ENCODE data around the gene GSN.

Gene GSN

DNA sequence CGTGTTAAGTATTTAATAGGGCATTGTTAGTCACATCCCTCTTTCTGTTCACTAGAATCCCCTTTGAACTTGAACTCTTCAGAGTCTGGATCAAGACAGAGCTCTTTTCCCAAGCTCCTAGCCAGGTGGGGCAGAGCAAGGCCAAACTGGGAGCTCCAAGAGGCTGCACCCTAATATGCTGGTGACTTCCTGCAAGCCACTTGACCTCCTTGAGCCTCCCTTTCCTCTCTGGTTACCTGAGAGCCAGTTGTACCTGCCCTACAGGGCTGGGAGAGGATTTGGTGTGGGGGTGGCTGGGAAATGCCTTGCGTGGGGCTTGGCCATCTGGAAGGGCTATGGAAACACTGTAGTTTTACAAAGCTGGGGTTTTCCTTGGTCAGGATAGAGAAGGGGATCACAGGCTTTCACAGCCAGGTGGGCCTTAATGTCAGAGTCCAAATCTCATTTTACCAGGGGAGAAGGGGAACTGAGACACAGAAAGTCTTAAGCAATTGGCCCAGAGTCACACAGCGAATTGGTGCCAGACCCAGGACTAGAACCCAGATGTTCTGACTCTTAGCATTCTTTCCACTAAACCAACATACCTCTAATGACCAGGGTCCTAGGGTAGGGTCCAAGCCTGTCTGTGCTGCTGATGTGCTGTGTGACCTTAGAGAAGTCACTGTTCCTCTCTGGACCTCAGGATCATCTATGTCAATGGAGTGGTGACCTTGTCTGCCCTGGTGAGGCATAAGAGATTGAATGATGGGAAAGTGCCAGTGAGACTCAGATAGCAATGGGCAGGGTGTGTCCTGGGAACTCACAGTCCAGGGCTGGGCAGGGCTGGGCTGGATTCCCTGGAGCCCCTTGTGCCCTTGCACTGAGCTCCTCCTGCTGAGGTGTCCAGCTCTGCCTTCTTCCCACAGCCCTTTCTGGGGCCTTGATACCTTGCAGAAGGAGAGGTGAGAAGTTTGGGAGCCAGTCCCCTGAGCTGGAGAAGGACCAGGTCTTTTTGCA is 35.8 kb downstream of the GSN start:
- DNase-seq (ENCODE audit: low read depth): no peak

DNA sequence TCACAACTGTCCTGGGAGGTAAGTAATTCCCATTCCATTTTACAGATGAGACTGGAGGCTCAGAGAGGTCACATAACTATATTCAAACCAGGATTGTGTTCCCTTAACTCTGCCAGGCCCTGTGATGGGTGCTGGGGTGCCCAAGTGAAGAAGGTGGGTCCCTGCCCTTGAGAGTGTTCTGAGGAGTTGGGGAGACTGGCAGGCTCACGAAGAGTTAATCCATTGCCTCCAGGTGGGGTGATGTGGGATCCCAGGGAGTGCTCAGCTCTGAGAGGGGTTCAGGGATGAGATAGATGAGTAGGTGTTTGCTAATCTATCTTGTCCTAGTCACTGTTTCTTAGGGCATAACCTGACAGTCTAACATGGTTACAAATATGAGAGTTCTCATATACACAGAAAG is 36.7 kb downstream of the GSN start:
- no peak for DNase-seq (ENCODE audit: low read depth)

DNA sequence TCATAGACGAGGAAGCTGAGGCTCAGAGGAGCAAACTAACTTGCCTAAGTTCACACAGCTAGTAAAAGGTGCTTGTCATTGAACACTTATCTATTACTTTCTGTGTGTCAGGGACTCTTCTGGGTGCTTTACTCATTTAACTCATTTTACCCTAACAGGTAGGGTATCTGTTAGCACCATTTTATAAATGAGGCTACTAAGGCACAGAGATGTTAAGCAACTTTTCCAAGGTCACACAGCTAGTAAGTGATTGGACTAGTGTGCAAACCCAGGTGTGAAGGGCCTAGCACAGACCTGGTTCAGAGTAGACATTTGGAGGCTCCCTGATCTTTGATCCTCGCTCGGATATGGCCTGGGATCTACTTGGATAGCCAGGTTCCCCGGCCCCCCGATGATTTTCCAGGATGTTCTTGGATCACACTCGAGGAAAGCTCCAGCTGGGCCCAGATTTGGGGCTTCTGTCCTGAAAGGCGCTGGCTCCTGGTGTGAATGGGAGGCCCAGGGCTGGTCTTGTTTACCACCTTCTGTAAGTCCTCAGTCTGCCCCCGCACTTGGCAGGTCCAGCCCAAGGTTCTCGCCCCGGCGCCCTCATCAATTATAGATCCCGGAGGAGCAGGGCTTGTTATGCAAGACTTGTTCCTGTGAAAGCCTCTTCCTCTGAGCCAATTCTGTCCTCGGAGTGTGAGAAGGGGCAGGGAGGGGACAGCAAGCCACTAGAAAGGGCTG is 37.5 kb downstream of the GSN start:
- DNase-seq (ENCODE audit: low read depth): no peak

DNA sequence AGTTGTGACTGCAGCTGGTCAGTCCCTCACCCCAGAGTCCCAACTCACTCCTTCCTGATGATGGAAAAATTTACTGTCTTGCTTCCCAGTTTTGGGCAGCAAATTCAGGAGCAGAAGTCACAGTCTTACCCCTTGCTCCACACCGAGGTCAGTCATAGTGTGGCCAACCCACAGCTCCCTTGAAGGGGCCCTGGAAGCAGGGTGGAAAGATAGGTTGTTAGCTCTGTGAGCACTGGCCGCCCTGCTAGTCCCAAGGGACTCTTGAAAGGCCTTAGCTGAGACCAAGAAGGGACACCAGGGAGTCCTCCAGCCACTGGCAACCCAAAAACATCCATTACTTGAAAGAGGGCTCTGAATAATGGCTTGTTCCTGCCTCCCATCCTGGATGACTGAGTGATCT is 40.0 kb downstream of the GSN start:
- no peak for DNase-seq (ENCODE audit: low read depth)

DNA sequence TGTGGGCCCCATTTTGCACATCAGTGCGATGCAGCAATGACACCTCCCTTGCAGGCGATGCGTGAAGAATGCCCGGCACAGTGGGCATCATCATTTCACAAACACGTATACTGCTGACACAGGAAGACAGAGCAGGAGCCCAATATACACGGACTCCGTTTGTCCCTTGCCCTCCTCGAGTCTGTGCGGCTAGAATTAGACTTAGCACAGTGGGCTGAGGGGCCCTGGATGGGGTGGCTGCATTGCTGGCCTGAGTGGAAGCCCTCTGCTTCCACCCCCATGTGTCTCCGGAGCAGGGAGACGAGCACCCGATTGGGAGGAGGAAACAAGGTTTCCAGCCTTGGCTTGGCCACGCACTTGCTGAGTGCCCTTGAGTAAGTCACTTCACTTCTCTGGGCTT is 40.8 kb downstream of the GSN start:
- DNase-seq (ENCODE audit: low read depth): no peak

DNA sequence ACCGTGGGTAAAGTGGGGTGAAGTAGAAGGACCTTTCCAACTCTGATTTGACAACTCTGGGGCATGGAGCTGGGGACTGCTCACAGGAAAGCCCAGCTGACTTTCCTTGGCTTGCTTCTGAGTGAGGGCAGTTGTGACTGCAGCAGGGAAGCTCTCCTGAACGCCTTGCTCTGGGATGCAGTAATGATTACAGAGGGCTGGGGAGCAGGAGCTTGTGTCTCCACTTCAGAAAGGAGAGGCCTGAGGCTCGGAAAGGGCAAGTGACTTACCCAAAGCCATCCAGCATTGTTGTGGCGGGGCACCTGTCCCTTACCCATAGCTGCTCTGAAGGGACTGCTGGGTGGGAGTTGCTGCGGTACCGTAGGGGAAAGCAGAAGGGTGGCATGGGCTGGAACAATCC is 41.2 kb downstream of the GSN start:
- DNase-seq (ENCODE audit: low read depth): no peak

DNA sequence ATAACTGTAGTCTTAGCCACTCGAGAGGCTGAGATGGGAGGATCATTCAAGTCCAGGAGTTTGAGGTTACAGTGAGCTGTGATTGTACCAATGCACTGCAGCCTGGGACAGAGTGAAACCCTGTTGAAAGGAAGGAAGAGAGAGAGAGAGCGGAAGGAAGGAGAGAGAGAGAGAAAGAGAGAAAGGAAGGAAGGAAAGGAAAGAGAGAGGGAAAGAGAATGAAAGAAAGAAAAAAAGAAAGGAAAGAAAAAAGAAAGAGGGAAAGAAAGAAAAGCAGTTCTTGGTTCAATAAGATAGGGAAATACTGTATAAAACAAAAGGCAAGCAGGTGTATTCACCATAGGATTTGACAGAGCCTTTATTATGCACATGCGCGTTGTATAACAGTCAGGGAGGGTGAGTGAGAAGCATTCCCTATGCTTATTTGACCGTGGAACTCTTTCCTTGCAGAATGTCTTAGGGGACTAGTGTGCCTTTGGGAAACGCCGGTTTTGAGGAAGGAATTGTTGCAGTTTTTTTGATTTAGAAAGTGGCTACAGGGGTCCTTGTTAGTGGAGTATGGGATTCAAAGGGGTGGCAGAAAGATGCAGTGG is 42.0 kb downstream of the GSN start:
- no peak for DNase-seq (ENCODE audit: low read depth)

DNA sequence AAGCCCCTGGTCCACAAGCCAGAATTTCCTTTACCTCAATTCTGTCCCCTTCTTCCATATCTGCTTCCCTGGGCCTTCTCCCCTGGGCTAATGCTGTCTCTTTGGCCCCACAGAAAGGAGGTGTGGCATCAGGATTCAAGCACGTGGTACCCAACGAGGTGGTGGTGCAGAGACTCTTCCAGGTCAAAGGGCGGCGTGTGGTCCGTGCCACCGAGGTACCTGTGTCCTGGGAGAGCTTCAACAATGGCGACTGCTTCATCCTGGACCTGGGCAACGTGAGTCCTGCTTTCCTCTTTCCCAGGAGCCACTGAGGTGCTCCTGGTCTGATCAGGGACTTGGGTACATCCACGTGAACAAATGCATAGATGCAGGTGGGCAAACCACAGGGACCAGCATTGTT is 42.6 kb downstream of the GSN start:
- no peak for DNase-seq (ENCODE audit: low read depth)

DNA sequence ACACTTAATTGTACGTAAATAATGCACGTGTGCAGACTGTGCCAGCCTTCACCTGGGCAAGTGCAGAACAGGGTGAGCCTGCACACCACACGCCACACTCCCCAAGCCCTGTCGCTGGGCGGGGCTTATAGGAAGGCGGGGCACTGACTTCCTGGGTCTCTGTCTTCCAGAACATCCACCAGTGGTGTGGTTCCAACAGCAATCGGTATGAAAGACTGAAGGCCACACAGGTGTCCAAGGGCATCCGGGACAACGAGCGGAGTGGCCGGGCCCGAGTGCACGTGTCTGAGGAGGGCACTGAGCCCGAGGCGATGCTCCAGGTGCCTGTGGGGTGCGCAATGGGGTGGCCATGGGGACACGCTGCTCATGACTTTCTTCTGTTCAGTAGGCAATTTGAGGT is 44.2 kb downstream of the GSN start:
- no peak for DNase-seq (ENCODE audit: low read depth)

DNA sequence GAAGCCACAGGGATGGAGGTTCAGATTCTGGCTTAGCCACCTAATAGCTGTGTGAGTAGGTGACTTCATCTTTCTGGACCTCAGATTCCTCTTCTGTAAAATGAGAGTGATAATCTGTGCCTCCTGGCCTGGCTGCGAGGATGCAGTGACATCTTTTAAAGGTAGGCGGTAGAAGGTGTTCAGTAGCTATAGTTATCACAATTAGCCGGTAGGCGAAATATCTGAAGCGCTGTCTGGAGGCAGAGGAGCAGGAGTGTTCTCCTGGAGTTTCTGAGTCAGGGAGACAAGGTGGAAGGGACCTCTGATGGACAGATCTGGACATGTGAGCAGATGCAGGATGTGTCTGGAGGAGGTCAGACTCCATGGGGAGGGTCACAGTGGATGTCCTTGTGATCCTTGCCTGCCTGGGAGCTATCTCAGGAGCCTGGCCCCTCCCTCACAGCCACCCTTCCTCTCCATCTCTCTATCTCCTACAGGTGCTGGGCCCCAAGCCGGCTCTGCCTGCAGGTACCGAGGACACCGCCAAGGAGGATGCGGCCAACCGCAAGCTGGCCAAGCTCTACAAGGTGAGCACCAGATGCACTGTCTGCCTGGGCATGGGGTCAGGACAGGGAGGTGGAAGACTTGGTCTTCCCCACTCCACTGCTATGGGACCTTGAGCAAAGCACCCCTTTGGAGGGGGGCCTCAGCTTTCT is 45.6 kb downstream of the GSN start:
- DNase-seq (ENCODE audit: low read depth): no peak

DNA sequence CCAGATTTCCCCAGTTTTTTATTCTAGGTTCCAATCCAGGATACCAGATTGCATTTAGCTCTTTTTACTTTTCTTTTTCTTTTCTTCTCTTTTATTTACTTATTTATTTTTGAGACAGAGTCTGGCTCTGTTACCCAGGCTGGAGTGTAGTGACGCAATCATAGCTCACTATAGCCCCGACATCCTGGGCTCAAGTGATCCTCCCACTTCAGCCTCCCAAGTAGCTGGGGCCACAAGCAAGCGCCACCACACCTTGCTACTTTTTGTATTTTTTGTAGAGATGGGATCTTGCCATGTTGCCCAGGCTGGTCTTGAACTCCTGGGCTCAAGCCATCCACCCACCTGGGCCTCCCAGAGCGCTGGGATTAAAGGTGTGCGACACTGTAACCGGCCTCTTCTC is 48.4 kb downstream of the GSN start:
- no peak for DNase-seq (ENCODE audit: low read depth)

DNA sequence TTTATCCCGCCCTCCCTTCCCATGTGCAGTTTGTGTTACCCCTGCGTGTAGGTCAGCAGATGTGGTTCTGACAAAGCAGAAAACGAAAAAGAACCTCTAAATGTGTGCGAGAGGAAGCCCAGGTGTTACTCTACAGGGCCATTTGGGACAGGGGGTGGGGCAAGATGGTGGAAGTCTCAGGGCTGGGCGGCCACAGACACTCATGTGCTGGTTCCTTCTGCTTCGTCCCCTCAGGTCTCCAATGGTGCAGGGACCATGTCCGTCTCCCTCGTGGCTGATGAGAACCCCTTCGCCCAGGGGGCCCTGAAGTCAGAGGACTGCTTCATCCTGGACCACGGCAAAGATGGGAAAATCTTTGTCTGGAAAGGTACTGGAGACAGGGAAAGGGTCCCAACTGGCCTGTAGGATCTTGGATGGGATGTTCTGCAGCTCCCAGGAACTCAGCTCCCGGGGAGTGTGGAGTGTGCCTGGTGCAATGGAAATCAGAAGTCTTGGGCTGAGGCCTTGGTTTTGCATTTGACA is 49.0 kb downstream of the GSN start:
- no peak for DNase-seq (ENCODE audit: low read depth)

DNA sequence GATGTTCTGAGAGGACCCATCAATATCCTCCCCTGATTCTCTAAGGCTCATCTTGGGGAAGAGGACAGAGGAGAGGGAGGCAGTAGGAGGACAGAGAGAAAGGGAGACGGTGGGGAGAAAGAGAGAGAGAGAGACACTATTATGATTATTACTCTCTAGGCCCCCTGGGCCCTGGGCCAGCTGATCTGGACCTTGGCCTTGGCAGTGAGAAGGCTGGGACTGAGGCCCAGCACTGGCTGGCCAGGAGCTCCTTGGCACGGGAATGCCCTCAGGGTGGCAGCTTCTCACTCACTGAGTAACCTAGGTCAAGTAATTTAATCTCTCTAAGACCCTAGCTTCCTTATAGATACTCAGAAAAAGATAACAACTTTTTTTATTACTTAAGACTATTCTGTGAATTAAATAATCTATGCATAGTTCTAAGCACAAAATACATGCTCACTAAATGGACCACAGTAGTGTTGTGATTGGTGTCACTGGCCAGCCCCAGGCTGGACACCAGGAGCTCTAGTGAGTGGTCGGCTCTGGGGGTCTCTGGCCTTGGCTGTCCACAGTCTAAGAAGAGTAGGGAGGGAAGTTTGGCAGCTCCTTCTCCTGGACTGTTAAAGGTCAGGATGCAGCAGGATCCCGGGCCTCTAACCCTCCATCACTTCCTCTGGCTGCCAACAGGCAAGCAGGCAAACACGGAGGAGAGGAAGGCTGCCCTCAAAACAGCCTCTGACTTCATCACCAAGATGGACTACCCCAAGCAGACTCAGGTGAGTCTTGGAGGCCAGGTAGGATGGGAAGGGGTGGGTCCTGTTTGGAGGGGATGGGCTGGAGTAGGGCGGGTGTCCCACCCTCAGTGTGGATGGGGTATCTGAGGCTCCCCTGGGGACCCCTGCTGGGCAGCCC is 50.0 kb downstream of the GSN start:
- no peak for DNase-seq (ENCODE audit: low read depth)

DNA sequence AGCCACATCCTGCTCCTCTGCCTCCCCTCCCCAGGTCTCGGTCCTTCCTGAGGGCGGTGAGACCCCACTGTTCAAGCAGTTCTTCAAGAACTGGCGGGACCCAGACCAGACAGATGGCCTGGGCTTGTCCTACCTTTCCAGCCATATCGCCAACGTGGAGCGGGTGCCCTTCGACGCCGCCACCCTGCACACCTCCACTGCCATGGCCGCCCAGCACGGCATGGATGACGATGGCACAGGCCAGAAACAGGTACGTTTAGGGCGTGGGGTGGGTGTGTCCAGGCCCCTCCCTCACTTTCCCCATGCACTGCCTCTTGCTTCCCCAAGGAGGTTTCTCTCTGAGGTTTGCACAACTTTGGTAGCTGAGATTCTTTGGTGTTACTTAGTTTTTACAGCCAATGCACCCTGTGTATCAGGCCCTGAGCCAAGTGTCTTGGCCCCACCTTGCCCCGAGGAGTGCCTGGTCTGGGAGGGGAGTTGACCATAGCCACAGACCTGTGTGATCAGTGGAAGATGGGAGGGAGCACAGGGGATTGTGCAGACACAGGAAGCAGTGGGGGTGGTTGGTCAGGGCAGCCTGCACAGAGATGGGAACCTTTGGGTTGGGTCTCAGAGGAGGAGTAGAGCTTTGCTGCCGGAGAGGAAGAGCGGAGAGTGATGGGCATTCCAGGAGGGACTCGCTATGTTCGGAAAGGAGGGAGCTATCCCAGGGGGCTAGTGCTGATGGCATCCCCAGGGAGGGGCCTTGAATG is 50.8 kb downstream of the GSN start:
- no peak for DNase-seq (ENCODE audit: low read depth)

DNA sequence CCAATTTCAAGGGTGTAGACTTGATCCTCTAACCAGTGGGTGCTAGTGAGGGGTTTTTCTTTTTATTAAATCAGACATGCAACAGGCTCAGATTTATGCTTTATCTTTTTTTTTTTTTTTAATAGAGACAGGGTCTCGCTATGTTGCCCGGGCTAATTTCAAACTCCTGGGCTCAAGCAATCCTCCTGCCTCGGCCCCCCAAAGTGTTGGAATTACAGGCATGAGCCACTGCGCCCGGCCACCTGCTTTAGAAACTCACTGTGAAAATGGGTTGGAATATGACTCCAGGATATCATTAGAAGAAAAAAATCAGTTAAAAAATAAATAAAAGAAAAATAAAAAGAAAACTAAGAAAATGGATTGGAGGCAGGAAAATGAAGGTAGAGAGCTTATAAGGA is 51.4 kb downstream of the GSN start:
- DNase-seq (ENCODE audit: low read depth): no peak

DNA sequence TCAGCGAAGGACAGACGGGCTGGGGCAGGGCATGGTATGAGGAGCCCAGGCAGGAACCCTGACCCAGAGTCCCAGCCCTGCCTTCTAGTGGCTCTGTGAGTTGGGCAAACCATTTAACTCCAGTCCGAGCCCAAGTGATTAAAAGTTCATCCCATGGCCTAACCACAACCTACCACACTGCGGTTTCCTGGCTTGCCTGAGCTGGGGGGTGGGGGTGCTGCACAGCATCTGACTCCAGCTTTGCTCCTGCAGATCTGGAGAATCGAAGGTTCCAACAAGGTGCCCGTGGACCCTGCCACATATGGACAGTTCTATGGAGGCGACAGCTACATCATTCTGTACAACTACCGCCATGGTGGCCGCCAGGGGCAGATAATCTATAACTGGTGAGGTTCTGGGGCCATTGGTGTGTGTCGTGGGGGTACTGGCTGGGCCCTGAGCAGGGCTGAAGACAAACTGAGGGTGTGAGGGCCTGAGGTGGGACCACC is 53.1 kb downstream of the GSN start:
- peak; percentile 68 for DNase-seq (ENCODE audit: low read depth)

DNA sequence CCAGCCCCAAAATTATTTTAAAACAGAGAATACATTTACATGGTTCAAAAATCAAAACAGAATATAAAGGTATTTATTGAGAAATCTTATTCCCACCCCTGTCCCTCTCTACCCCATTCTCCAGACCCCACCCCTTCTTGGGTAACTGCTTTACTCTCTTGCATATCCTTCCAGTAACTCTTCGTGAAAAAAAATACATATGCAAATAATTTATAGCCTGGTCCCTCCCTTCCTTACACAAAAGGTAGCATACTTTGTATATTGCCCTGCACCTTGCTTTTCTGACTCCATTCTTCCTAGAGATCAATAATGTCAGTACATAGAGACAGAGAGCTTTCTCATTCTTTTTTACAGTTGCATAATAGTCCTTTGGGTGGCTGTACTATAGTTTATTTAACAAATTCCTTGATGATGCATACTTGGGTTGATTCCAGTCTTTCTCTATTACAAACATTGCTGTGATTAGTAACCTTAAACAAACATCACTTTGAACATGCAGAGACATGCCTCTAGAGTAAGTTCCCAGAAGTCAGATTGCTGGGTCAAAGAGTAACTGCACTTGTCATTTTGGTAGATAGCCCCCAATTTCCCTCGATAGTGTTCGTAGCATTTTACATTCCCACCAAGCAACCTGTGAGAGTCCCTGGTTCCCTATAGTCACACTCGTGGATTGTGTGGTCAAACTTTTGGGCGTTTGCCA is 54.2 kb downstream of the GSN start:
- DNase-seq (ENCODE audit: low read depth): peak; percentile 93

DNA sequence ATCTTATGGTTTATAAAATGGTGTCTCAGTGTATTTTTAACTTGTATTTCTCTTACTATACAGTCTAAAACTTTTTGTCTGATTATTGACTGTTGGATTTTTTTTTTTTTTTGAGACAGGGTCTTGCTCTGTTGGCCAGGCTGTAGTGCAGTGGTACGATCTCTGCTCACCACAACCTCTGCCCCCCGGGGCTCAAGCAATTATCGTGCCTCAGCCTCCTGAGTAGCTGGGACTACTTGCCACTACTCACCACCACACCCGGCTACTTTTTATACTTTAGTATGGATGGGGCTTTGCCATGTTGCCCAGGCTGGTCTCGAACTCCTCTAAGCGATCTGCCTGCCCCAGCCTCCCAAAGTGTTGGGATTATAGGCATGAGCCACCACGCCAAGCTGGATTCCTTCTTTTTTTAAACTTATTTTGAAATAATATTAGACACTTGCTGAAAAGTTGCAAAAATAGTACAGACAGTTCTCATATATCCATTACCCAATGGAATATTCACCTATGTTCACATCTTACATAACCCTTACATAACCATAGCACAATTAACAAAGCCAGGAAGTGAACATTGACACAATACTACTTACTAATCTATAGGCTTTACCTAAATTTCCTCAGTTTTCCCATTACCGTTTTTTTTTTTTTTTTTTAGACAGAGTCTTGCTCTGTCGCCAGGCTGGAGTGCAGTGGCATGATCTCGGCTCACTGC is 54.9 kb downstream of the GSN start:
- no peak for DNase-seq (ENCODE audit: low read depth)

All from amniotic epithelial cell (primary cell).